ENCODE measurements around the gene THEM4. TPM values are rescaled to one million over a fixed set of nuclear protein-coding genes. Genes with fewer than 3 reads are reported as not detected.
A peak's percentile ranks its signal among the peaks of the same experiment; 100 is the strongest.

The THEM4 gene
- total RNA-seq (2014; rRNA removed; shearing (Covaris generic)), result 31.3 and 39.7 TPM in 2 replicates
- 47.7 and 68.1 TPM in 2 replicates for polyA plus RNA-seq (2014; cell fraction: nucleus; rRNA removed)

DNA sequence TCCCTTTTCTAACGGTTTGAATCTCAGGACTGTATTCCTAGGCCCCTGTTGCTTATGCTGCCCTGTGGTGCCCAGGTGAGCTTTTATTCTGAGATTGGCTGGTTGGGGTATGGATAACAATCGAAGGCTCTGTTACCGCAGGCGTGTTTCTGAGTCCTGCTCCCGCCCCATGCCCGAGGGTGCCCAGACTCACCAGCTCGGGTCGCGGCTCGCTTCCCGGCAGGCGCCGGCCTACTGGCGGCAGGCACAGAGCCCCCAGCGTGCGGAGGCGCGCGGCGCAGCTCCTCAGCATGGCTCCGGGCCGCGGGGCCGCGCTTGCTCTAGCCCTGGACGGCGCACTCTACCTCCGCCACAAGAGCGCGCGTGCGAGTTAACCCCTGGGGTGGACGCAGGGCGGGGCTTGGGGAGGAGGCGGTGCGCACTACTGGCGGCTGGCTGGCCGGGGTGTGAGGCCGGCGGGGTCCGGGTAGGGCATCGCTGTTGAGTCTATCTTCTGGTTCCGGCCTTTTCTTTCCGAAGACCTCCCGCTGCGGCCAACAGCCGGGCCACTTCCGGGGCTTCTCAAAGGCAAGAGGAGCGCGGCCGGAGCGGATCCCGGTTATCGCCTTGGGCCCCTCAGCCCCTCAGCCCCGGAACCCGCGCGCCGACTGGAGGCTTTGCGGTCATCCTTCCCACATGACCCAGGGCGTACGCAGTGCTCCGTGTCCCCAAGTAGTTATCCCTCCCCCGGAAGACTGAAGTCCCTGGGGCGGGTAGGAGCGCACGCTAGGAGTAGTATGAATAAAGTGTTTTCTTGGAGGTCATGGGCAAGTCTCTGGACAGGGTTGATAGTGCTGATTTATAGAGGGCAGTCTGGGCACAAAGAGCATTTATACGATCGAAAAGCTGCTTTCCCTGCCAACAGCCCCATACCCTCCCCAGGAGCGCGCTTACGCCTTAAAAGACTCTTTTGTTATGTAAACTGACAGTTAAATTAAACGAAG, at the start of gene THEM4:
Gene THEM4, minus strand, starts transcription at position 345 of the 983 bp plus-strand sequence. Its CDS starts 53 bp downstream, at position 292.
- DNase-seq (ENCODE audit: extremely low read depth, low read depth), result peak; percentile 98

DNA sequence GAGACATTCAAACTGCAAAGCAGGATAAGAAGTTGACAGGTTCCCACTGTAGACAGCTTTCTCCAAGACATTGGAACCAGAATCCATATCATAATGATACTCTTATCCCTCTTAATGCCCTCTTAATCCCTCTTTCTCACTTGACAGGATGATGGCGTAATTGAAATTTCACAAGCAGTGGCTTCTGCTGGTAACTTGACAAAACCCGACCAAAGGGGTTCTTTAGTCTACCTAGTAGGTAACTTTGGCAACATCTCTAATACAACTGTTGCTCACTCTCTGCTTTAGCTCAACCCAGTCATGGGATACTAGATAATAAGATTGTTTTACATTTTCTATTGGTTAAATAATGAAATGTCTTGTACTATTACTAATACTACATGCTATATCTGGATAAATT, 49.6 kb upstream of the THEM4 start:
- no peak for DNase-seq (ENCODE audit: extremely low read depth, low read depth)

DNA sequence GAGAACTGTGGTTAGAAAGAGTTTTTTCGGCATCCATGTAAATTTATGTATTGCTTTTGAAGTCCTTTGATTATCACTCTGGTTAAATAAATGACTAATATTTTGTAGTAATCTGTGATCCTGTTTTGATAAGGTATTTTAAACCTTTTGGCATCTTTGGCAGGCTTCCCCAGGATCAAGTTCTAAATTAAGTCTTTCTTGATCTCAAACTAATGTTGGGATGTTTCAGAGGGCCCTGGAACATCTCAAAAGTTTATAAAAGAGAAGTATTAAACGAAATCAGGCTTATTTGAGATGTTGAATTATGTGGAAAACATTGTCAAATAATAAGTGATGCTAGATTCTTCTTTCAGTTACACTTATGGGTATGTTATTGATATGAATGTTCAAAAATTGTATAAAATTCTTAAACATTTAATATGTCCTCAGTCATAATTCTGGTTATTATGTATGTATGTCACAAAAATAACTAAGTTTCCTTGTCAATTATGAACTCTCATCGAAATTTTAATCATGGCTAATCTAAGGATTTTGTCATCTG, 47.7 kb upstream of the THEM4 start:
- no peak for DNase-seq (ENCODE audit: extremely low read depth, low read depth)

DNA sequence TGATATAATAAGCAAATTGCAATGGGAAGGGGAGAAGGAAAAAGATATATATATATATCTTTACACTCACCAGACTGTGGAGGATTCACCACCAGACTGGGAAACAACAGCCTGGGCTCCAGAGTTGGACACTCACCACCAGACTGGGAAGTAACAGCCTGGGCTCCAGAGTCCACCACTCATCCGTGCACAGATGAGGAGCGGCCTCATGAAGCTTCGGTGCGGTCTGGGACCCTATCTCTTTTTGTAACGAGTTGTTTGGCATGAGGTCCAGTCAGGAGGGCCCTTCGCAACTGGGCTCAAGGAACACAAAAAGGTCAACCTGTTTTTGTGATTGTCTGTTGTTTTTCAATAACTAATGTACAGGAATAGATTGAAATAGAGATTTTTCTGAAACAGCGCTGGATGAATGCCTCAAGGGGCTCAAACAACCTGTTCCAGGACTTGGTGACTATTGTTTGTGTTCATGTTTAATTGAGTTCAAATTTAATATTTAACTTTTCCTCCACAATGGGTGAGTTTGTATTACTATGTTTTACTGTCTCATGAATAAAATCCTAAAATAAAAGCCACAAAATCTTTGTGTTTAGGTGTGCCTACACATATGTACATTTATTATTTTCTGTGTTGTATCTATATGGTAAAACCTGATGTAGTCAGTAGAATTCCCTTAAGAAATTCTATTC, 44.2 kb upstream of the THEM4 start:
- DNase-seq (ENCODE audit: extremely low read depth, low read depth), result no peak

DNA sequence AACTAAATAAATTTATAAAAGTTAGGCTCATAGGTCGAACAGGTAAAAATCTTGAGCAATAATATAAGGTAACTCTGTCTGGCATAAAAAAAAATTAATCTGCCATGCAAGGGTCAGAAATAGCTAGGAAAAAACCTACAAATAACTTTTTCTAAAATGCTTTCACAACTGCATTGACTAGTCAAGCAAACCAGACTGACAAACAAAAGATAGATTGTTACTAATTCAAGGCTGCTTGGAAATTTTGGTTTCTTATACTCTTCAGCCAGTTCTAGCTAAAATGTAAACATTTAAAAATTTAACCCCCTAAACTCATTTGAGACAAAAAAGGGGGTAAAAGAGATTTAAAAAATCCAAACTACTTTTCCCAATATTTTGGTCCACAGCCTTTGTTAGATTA, 43.5 kb upstream of the THEM4 start:
- no peak for DNase-seq (ENCODE audit: extremely low read depth, low read depth)

DNA sequence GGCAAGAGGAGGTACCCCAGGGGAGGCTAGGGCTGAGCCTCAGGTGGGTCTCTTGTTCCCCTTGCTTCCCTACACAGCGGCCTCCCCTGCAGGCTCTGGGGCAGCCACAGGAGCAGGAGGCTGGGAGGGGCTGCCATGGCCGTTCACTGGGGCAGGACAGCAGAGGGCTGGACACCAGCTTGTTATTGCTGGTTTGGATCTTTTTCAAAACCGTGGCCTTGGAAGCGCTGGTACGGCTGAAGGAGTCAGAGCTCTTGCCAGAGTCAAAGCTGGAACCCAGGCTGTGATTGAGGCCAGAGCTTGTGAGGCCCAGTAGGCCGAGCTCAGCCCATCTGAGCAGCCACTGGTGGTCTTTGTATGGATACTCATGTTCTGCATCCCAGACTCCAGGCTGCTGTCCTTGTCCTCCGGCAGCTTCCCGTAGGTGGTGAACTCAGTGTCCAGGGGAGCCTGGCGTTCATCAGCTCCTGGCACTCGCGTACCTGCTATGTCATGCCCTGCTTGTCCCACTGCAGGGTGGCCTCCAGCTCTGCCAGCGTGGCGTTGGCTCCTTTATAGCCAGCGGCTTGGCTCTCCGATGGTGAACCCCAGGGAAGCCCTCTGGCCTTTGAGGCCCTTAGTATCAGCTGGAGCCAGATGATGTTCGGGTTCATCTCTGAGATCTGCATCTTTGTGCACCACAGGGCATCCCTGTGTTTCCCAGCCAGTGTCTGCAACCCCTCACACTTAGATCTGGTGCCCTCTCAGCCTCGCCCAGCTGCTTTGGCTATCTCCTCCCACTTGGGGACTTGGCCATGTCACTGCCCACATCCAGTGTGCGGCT, 40.3 kb upstream of the THEM4 start:
- DNase-seq (ENCODE audit: extremely low read depth, low read depth), result no peak

DNA sequence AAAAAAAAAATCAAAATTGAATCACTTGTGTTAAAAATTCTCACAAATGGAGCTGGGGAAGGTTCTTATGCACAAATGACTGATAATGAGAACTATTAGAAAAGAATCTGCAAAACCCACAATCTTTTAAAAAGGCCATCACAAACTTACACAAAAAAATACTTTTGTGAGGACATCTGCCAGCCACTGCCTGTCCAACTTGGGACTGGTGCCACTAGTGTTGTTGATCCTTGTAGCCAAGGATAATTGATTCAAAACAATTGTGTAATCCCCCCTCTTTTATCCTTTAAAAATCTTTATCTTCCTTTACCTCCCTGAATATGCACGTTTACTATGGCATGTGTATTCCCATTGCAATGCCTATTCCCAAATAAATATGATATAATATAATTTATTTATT, 39.2 kb upstream of the THEM4 start:
- DNase-seq (ENCODE audit: extremely low read depth, low read depth), result no peak

DNA sequence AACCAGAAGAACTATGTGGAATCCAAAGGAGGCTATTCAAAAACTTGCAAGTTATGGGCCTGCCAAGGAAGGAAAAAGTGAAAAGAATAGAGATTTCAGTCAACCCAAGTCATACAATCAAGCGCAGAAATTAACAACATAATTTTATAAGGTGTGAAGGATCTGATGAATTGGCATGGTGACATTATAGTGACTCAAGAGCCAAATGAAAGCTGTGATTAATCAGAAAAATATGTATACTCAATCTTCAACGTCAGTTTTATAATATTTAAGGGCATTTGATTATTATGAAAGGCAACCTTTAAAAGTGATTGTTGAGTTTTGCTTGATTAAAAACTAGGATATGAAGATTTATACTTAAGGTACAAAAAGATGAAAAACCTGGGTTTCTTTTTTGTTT, 37.8 kb upstream of the THEM4 start:
- DNase-seq (ENCODE audit: extremely low read depth, low read depth), result no peak

DNA sequence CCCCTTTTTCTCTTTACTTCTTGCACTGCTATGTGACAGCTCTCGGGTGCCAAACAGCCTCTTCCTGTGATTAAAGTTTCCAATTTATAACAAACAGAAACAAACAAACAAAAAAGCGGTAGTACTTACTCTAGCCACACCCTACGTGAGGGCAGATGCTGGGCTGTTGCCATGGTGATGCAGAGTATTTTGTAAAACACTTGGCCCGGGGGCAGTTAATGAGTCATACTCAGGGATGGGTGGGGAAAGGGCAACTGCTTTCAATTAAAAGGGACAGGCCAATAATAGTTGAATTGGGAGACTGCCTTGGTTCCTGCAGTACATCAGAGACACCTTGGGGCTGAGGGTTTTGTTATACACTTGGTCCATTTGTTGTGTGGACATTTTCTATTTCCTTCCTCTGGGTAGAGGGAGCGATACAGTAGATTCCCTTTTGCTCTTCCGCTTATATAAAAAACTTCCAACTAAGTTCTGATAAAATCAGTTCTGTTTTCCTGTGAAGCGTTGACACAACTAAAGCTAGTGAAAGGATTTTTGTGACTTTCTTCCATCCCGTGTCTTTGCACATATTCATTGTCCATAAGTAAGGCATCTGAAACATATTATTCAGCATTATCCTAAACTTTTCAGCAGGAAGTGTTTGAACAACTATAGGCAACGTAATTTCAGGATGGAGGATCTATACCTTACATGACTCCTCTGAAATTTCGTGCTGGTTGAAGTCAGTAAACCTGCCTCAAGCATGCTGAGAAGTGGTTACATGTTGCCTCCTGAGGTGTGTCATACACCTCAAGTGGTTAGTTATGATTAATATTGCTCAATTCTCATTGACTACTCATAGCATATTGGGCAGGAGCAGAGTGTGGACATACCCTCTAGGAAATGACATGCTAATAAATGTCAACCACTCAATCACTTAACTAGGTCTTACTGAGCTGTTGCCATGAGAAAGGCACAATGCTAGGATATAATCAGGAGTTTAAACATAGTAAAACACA, 36.7 kb upstream of the THEM4 start:
- peak; percentile 97 for DNase-seq (ENCODE audit: extremely low read depth, low read depth)

DNA sequence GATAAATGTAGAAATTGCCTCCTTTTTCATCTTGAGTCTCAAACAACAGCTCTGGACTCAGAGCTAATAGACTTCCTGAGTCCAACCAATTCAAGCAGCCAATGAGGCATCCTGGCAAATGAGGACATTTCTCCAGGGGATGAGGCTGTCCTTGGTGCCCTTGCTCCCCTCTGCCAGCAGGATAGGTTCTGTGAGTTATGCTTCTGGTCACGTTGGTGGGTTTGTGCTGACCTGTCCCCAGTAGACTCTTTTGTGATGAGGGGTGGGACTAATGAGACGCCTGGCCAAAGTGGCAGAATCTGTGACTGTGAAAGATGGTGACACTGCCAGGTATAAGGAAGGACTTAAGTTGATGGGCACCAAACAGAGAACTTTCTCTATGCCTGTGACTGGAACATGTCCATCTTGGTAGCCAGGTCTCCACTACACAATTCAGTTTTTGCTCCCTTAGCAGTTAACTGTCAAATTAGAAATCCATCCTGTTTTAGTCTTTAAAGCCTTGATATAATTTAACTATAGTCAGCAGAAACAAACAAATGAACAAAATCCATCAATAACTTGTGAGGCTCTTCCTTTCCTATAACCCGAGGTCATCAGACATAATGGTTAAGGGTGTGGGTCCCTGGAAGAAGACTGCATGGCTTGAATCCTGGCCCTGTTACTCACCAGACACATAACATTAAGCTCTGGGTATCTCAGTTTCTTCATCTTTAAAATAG, 35.7 kb upstream of the THEM4 start:
- no peak for DNase-seq (ENCODE audit: extremely low read depth, low read depth)

DNA sequence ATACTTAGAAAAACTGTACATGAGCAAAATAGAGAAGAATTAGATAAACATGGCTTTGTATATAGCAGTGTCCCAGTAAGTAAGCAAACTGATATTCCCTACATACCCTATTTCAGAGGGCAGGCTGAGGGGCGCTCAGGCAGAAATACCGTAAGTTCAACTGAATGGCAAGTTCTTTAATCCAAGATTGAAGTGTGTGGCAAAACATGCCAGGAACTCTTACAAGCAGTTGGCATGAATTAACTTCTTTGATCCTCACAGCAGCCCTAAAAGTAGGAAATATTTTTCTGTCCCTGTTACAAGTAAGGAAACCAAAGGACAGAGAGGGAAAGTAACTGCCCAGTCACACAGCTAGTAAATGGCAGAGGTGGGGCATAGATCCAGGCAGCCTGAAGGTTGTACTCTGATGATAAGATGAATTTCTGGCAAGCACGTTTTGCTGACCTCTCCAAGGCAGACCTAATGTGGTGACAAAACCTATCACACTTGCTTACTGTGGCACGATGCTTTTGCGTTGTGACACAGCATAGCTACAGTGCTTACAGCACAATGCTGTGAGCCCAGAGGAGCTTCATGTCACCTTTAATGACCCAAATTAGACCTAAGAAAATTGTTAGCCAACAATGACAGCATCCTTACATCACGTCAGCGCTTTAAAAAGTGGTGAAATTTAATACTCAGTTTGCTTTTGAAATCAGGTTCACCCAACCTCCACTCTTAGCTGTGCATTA, 35.0 kb upstream of the THEM4 start:
- no peak for DNase-seq (ENCODE audit: extremely low read depth, low read depth)

DNA sequence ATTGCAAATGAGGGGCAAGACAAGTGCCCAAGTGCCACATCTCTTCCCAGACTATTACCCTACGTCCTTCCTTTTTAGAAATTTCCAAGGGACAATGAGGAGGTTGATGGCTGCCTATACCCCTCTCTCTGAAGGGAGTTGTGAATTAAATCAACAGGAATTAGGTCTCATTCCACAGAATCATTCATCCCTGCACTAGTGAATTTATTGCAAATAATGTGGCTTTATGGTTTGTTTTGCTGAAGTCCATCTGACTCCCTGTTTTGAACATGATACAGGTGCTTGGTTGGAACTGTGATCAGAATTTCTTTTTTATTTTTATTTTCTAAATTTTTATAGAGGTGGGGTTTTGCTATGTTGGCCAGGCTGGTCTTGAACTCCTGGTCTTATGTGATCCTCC, 34.3 kb upstream of the THEM4 start:
- no peak for DNase-seq (ENCODE audit: extremely low read depth, low read depth)

DNA sequence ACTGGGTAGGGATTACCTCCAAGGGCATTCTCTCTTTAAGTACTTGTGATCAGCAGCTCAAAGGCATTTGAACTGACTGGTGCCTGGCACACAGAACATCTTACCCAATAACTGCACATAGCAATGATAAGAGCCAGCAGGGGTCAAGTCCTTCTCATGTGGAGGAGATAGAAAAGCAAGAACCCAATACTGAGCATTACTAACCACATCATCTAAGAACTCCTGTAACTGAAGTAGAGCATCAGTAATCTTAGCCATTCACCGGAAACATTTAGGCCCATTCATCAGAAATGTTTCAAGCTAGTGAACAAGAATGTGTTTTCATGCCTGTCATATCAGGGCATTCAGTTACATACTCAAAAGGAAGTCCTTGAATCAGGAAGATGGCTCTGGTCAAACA, 33.6 kb upstream of the THEM4 start:
- DNase-seq (ENCODE audit: extremely low read depth, low read depth), result no peak

DNA sequence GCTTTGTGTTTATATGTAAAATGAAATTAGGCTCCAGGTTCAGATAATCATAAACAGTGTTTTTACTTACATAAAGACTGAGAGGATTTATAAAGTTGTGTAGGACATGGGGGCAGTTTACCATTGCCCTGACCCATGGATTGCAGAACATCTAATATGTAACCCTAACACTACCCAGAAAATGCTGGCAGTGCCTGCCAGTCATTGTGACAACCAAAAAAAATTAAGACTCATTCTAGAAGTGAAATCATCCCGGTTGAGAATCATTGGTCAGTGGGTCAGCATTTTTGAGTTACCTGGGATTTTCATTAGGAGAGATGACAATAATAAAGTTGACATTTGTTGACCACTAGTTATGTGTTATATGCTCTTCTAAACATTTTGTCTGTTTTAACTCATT, 31.2 kb upstream of the THEM4 start:
- no peak for DNase-seq (ENCODE audit: extremely low read depth, low read depth)

DNA sequence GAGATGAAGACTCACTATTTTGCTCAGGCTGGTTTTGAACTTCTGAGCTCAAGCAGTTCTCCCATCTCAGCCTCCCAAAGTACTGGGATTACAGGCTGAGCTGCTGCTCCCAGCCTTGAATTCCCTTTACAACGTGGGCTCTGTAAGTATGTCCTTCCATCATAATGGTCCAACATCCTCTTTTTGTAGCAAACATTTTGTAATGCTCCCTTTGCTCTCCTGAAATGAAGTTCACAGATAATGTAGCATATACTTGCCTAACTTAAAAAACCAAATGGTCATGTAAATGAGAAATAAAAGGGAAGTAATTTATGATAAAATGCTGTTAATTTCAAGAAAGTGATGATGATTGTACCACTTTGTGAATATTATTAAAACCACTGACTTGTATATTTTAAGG, 30.5 kb upstream of the THEM4 start:
- DNase-seq (ENCODE audit: extremely low read depth, low read depth), result no peak

DNA sequence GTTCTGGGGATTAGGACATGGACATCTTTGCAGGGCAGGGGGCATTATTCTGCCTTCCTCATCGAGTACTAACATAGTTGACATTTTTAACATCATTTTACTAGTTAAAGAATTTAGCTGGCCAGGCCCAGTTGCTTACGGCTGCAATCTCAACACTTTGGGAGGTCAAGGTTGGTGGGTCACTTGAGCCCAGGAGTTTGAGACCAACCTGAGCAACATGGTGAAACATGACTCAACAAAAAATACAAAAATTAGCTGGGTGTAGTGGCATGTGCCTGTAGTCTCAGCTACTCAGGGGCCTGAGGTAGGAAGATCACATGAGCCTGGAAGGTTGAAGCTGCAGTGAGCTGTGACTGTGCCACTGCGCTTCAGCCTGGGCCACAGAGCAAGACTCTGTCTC, 29.8 kb upstream of the THEM4 start:
- no peak for DNase-seq (ENCODE audit: extremely low read depth, low read depth)

DNA sequence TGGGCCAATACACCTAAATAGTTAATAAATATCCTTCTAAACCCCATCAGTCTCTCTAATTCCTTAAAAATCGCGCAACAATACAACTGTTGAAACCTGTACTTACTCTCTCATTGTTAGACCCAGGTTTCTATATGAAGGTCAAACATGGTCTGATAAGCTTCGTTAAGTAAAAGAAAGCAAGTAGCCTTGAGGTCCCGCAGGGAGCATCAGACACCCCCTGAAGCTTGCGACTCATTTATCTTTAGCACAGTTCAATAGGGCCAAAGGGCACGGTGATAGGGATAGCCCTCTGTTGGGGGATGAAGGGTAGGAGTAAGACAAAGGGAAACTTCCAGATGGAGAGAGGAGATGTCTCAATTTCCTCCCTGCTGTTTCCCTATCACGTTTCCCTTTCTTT, 27.3 kb upstream of the THEM4 start:
- no peak for DNase-seq (ENCODE audit: extremely low read depth, low read depth)

Measured in NCI-H460 (cell line).